K562 (cell line): ENCODE data around the gene SLC2A10. TPM values are rescaled to one million over a fixed set of nuclear protein-coding genes. Genes with fewer than 3 reads are reported as not detected.

ENCODE experiments used
- ATAC-seq: fragments of 200-7000 bp; cut with Tn5 transposase; 3 replicates; pipeline ENCODE4 v1.9.1; 2020; ENCODE audit warnings: moderate library complexity
- BruUV-seq: library from RNA; stranded (reverse); fragments of 400-500 nt; replicated peaks from 2 replicates; lab custom pipeline; 2021; lab: Mats Ljungman, UMichigan
- CTCF ChIA-PET: fragments of 300-600 bp; formaldehyde crosslinking; extraction: SDS; loops from one replicate; lab custom pipeline; 2021; ENCODE audit warnings: low intra/inter-chr PET ratio; lab: Yijun Ruan, JAX
- POLR2A ChIA-PET: fragments of 300-600, 350-650 bp; sonication (Branson Sonifier 250); formaldehyde crosslinking; extraction: SDS; loops from one replicate; lab custom pipeline; 2021; ENCODE audit warnings: antibody characterized with exemption, inconsistent platforms; lab: Yijun Ruan, JAX
- DNase-seq, 4 experiments: peaks; one replicate each; pipeline versions ENCODE4 v3.0.0 to v3.0.0-alpha.2; 2011 to 2018; ENCODE audit warnings: low spot score in 3 of 4, mixed read lengths in 3 of 4; ENCODE audit errors: extremely low read depth in 1 of 4
- FAIRE-seq: peaks from 2 replicates; lab custom pipeline; 2011; peaks lifted over from hg19 to GRCh38; lab: Jason Lieb, UNC
- H2AFZ ChIP-seq: 2 replicates; pipeline ENCODE4 v1.6.0; 2011; ENCODE audit warnings: low read depth, low read length, control low read depth, inconsistent platforms
- H3K27ac ChIP-seq: fragments of 200-600 bp; 3 replicates; pipeline ENCODE4 v1.8.0; 2011; ENCODE audit warnings: low read depth, mild to moderate bottlenecking, control low read depth, inconsistent platforms, low read length, moderate library complexity, mixed read lengths; ENCODE audit errors: extremely low read depth
- H3K27me3 ChIP-seq, 2 experiments: fragments of 300-600 bp in 1 of 2; 2 replicates in 1 of 2; 3 replicates in 1 of 2; pipeline versions ENCODE4 v1.6.0 to v1.8.0; 2011; ENCODE audit warnings: inconsistent platforms in 2 of 2, low read length in 2 of 2, mild to moderate bottlenecking in 1 of 2, mixed read lengths in 1 of 2, moderate library complexity in 1 of 2; ENCODE audit not compliant: control insufficient read depth in 2 of 2, insufficient read depth in 2 of 2
- H3K36me3 ChIP-seq: fragments of 300-600 bp; 3 replicates; pipeline ENCODE4 v1.8.0; 2011; ENCODE audit warnings: mild to moderate bottlenecking, low read length, inconsistent platforms; ENCODE audit not compliant: control insufficient read depth, insufficient read depth
- H3K4me1 ChIP-seq, 2 experiments: fragments of 200-600 bp in 1 of 2; replicated peaks in 1 of 2; 2 replicates in 1 of 2; 3 replicates in 1 of 2; pipeline versions ENCODE4 v1.5.1 to v1.8.0; 2011; ENCODE audit warnings: inconsistent platforms in 2 of 2, low read length in 2 of 2, mild to moderate bottlenecking in 1 of 2, mixed read lengths in 1 of 2, moderate library complexity in 1 of 2; ENCODE audit not compliant: control insufficient read depth in 2 of 2, insufficient read depth in 2 of 2
- H3K4me2 ChIP-seq: 2 replicates; pipeline ENCODE4 v1.6.1; 2011; ENCODE audit warnings: low read length, control low read depth, inconsistent platforms, mixed read lengths; ENCODE audit not compliant: insufficient read depth
- H3K4me3 ChIP-seq: fragments of 200-600 bp; sonication (generic), shearing (Covaris generic); 2 replicates; pipeline ENCODE4 v1.5.1; 2016; ENCODE audit warnings: control low read depth, inconsistent platforms
- H3K79me2 ChIP-seq: fragments of 200-600 bp; 3 replicates; pipeline ENCODE4 v1.8.0; 2011; ENCODE audit warnings: low read length, inconsistent platforms; ENCODE audit not compliant: control insufficient read depth, insufficient read depth
- H3K9ac ChIP-seq, 2 experiments: 2 replicates each; pipeline versions ENCODE4 v1.6.0 to v1.6.1; 2011; ENCODE audit warnings: low read depth in 2 of 2, low read length in 2 of 2, control low read depth in 1 of 2, inconsistent platforms in 1 of 2, mild to moderate bottlenecking in 1 of 2, mixed read lengths in 1 of 2; ENCODE audit not compliant: insufficient read depth in 1 of 2
- H3K9me1 ChIP-seq: one replicate; pipeline ENCODE4 v1.6.0; 2011; ENCODE audit warnings: inconsistent platforms, mild to moderate bottlenecking, low read length, moderate library complexity; ENCODE audit not compliant: control insufficient read depth, insufficient read depth
- H3K9me3 ChIP-seq: replicated peaks from 2 replicates; pipeline ENCODE4 v1.5.1; 2011; ENCODE audit warnings: low read depth, low read length, inconsistent platforms; ENCODE audit not compliant: control insufficient read depth, insufficient read depth
- H4K20me1 ChIP-seq: replicated peaks from 2 replicates; pipeline ENCODE4 v1.6.1; 2011; ENCODE audit warnings: low read length, inconsistent platforms, mixed read lengths; ENCODE audit not compliant: control insufficient read depth, insufficient read depth
- ARHGAP35 ChIP-seq: fragments of 450-650 bp; IDR thresholded peaks from 2 replicates; pipeline ENCODE4 v1.6.1; 2018; ENCODE audit not compliant: partially characterized antibody
- BRD9 ChIP-seq: fragments of 450-650 bp; IDR thresholded peaks from 2 replicates; pipeline ENCODE4 v1.6.1; 2018; ENCODE audit warnings: low read depth; ENCODE audit not compliant: partially characterized antibody
- CHCHD3 ChIP-seq: fragments of 250-450 bp; sonication (Bioruptor Pico); IDR thresholded peaks from 2 replicates; pipeline ENCODE4 v2.1.2; 2022; ENCODE audit warnings: mild to moderate bottlenecking
- CLOCK ChIP-seq: fragments of 250-450 bp; sonication (Bioruptor Pico); IDR thresholded peaks from 2 replicates; pipeline ENCODE4 v1.4.0; 2020; ENCODE audit warnings: mild to moderate bottlenecking, moderate library complexity, borderline replicate concordance
- FOSL1 ChIP-seq: fragments of 200-800 bp; sonication (Bioruptor generic); conservative IDR thresholded peaks from 2 replicates; pipeline ENCODE4 v1.6.1; 2016; ENCODE audit warnings: missing genetic modification characterization, missing compliant biosample characterization
- HMBOX1 ChIP-seq: sonication (generic); IDR thresholded peaks from 2 replicates; pipeline ENCODE4 v1.6.1; 2016
- JUND ChIP-seq, 2 experiments: IDR thresholded peaks; 2 replicates in 1 of 2; 3 replicates in 1 of 2; pipeline ENCODE4 v1.6.1; 2011; ENCODE audit warnings: borderline replicate concordance in 2 of 2, low read depth in 2 of 2, low read length in 2 of 2, improper control_type of control experiment in 1 of 2, missing biosample characterization in 1 of 2, missing genetic modification characterization in 1 of 2, missing genetic modification reagents in 1 of 2
- YY1 ChIP-seq, 3 experiments: IDR thresholded peaks; 2 replicates each; pipeline ENCODE4 v1.6.1; 2011; ENCODE audit warnings: low read length in 2 of 3, mild to moderate bottlenecking in 2 of 3, moderate library complexity in 2 of 3, borderline replicate concordance in 1 of 3, control low read depth in 1 of 3, low read depth in 1 of 3; ENCODE audit not compliant: insufficient read depth in 3 of 3, insufficient replicate concordance in 2 of 3, control insufficient read depth in 1 of 3, insufficient read length in 1 of 3; ENCODE audit errors: extremely low read depth in 1 of 3
- ZFP36 ChIP-seq: fragments of 150-350 bp; IDR thresholded peaks from 2 replicates; pipeline ENCODE4 v1.6.1; 2018; ENCODE audit warnings: low read length, low read depth; ENCODE audit not compliant: partially characterized antibody
- ZNF239 ChIP-seq: fragments of 250-450 bp; sonication (Bioruptor Pico); IDR thresholded peaks from 2 replicates; pipeline ENCODE4 v1.4.0; 2020; ENCODE audit warnings: mild to moderate bottlenecking
- ZNF740 ChIP-seq, 3 experiments: fragments of 200-800 bp in 1 of 3; sonication (Bioruptor generic) in 1 of 3; sonication (generic) in 1 of 3; formaldehyde crosslinking in 1 of 3; IDR thresholded peaks; 2 replicates each; pipeline versions ENCODE4 v1.6.1 to v1.8.0; 2016 to 2022; ENCODE audit warnings: mild to moderate bottlenecking in 2 of 3, missing compliant biosample characterization in 2 of 3, missing genetic modification characterization in 2 of 3, missing genetic modification reagents in 1 of 3
- in situ Hi-C: fragments of 300-500 bp; cut with MboI; formaldehyde crosslinking; loops from 4 replicates; pipeline ENCODE4 v1.15.0; 2018; ENCODE audit warnings: inconsistent platforms, mixed read lengths
- intact Hi-C: fragments of 100-400 bp; cut with micrococcal nuclease; formaldehyde crosslinking; loops from 2 replicates; pipeline ENCODE4 v1.14.2; 2022
- polyA plus RNA-seq, 8 experiments: library from polyadenylated mRNA; depleted of rRNA in 4 of 8; stranded (reverse) in 5 of 8; unstranded in 3 of 8; fragments of >200 nt; fragmentation: Nextera tagmentation in 2 of 8; fragmentation: Illumina TruSeq in 1 of 8; extraction: Ambion mirVana in 2 of 8; extraction: Trizol in 1 of 8; gene quantifications; 2 replicates each; pipeline versions ENCODE4 v1.2.1 to v1.2.3, GENCODE V29; 2011 to 2014; ENCODE audit warnings: inconsistent platforms in 1 of 8, missing spikeins in 1 of 8
- total RNA-seq, 7 experiments: library from RNA; depleted of rRNA in 6 of 7; stranded (reverse); fragments of >200 nt in 6 of 7; fragmentation: Illumina TruSeq in 2 of 7; extraction: Trizol in 2 of 7; gene quantifications; 2 replicates each; pipeline versions ENCODE4 v1.2.1 to v1.2.3, GENCODE V29; 2011 to 2021; ENCODE audit warnings: low replicate concordance in 1 of 7

The SLC2A10 gene
- total and polyA plus RNA-seq, 9 of the 15 experiments (the other 6 are each of a cell fraction or from before 2014, with no cell fraction given), result 0.01 to 1.8 (median 0.10) TPM

DNA sequence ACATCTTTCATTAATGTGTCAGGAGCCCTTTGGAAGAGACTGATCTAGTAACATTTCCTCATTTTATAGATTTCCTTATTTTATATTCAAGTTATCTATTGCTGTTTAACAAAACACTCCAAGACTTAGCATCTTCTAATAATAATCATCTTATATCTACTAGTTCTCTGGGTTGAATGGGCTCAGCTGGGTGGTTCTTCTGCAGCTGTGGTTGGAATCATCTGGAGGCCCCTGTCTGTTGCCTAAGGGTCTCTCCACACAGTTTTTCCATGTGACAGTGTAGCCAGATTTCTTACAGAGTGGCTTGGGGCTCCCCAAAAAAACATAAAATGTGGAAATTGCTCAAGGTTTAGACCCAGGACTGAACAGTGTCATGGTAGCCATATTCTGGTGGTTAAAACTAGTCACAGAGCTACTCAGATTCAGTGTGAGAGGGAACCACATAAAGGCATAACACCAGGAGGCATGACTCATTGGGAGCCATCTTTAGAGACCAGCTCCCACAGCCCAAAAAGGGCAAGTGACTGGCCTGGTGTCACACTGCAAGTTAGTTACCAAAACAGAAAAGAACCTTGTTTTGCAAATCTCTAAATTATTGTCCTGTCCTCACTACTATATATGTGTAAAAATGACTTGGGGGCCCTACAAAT lies 11.5 kb downstream of the SLC2A10 start:
- peak in 1 of 4 experiments; percentile 17 for DNase-seq
- Histone ChIP-seq H3K4me1 (no peaks in the 10 kb centered on the region; a peak in 2 of 5 replicates), H3K27me3 (peaks cover 0 to 9% of the 10 kb centered on the region in 2 experiments; a peak in 1 of 5 replicates), H3K9ac (no peak overlapping the region), H3K4me2 (no peak overlapping the region), H3K4me3 (no peak overlapping the region), H4K20me1 (no peaks in the 10 kb centered on the region), H3K9me3 (no peaks in the 10 kb centered on the region), H2AFZ (no peak overlapping the region)
- POLR2A ChIA-PET, result interaction anchor here (1.2 kb wide), 1 partner anchor 399 kb away, joined by 3 read pairs; no protein-coding TSS in a partner anchor
- CTCF ChIA-PET, result no interaction called here
- BruUV-seq, result no TSS peak
- FAIRE-seq, result no peak
- ATAC-seq, result no peak
- no peak for TF ChIP-seq ZNF740 (CRISPR knock-in tag; IDR thresholded peaks at IDR 0.05)
- no peak for TF ChIP-seq ZNF740 (tag; IDR thresholded peaks at IDR 0.05)
- TF ChIP-seq BRD9, result no peak
- 0 out of 2 replicates have a peak, but pooled peaks have one; percentile 24 for TF ChIP-seq HMBOX1
- TF ChIP-seq JUND (IDR thresholded peaks at IDR 0.05; ENCODE audit: borderline replicate concordance, low read depth, low read length), result no peak
- 0 out of 3 replicates have a peak, but pooled peaks have one; percentile 11 for TF ChIP-seq JUND (tag; IDR thresholded peaks at IDR 0.05; ENCODE audit: borderline replicate concordance, low read depth, low read length)
- no peak for TF ChIP-seq ZNF239 (CRISPR knock-in tag)
- no peak for TF ChIP-seq ARHGAP35
- no peak for TF ChIP-seq CHCHD3
- TF ChIP-seq FOSL1 (tag), result peak; percentile 53
- TF ChIP-seq CLOCK (CRISPR knock-in tag), result no peak
- peak in 1 of 3 experiments; percentile 71 for TF ChIP-seq YY1 (IDR thresholded peaks at IDR 0.05; ENCODE audit: borderline replicate concordance in 1 of 3, control insufficient read depth in 1 of 3, extremely low read depth in 1 of 3, insufficient read depth in 3 of 3, insufficient read length in 1 of 3, insufficient replicate concordance in 2 of 3, low read depth in 1 of 3, low read length in 2 of 3)
- no peak for TF ChIP-seq ZFP36
- TF ChIP-seq, all 486 proteins: peak for 4
- Histone ChIP-seq H3K27ac (no peak overlapping the region), H3K9me1 (no peaks in the 10 kb centered on the region), H3K36me3 (no peaks in the 10 kb centered on the region), H3K79me2 (no peaks in the 10 kb centered on the region)
- intact Hi-C loops, result no loop called here
- in situ Hi-C loops, result no loop called here
